22Rv1 (cell line): ENCODE results near the gene SNX21.

Source experiments
- ZFX ChIP-seq: fragments of 450-650 bp; IDR thresholded peaks from 2 replicates; pipeline ENCODE4 v1.6.1; 2017; ENCODE audit warnings: antibody characterized with exemption, borderline replicate concordance
- TF ChIP-seq, protein P1 (sequence below): fragments of 450-650 bp; IDR thresholded peaks from 2 replicates; pipeline ENCODE4 v1.5.1; 2017; ENCODE audit warnings: mild to moderate bottlenecking

DNA sequence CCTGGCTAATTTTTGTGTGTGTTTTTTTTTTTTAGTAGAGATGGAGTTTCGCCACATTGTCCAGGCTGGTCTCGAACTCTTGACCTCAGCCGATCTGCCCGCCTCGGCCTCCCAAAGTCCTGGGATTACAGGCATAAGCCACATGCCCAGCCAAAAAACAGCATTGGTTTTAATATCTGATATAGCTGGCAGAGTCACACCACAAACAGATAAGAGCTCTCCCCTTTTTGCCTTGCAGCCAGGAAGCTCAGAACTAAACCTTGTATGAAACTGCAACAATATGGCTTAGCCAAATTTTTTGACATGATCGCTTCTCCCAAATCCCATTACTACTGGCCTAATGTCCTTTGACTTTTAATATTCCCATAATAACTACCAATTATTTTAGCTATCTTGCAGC, 18.7 kb downstream of the SNX21 start:
- TF ChIP-seq, protein P1, sequence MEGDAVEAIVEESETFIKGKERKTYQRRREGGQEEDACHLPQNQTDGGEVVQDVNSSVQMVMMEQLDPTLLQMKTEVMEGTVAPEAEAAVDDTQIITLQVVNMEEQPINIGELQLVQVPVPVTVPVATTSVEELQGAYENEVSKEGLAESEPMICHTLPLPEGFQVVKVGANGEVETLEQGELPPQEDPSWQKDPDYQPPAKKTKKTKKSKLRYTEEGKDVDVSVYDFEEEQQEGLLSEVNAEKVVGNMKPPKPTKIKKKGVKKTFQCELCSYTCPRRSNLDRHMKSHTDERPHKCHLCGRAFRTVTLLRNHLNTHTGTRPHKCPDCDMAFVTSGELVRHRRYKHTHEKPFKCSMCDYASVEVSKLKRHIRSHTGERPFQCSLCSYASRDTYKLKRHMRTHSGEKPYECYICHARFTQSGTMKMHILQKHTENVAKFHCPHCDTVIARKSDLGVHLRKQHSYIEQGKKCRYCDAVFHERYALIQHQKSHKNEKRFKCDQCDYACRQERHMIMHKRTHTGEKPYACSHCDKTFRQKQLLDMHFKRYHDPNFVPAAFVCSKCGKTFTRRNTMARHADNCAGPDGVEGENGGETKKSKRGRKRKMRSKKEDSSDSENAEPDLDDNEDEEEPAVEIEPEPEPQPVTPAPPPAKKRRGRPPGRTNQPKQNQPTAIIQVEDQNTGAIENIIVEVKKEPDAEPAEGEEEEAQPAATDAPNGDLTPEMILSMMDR, result no peak
- TF ChIP-seq ZFX, result no peak
